ENCODE results near the gene NCCRP1.

The NCCRP1 gene

GRCh38 chr19:39163621-39164020, 33.1 kb upstream of the NCCRP1 start:
- in situ Hi-C loops (cut with MboI; ENCODE audit: low sequenced_read_pairs): no loop called here

- in situ Hi-C loops (cut with MboI; ENCODE audit: low sequenced_read_pairs): no loop called here
These were observed 32.5 kb upstream of the NCCRP1 start for GRCh38 chr19:39164289-39164688.

- in situ Hi-C loops (cut with MboI; ENCODE audit: low sequenced_read_pairs): no loop called here
These were observed 30.9 kb upstream of the NCCRP1 start for GRCh38 chr19:39165857-39166256.

GRCh38 chr19:39166571-39167391, 30.0 kb upstream of the NCCRP1 start:
- in situ Hi-C loops (cut with MboI; ENCODE audit: low sequenced_read_pairs): no loop called here

- in situ Hi-C loops (cut with MboI; ENCODE audit: low sequenced_read_pairs): no loop called here
These were observed 29.1 kb upstream of the NCCRP1 start for GRCh38 chr19:39167461-39168257.

- in situ Hi-C loops (cut with MboI; ENCODE audit: low sequenced_read_pairs): no loop called here
These were observed 28.3 kb upstream of the NCCRP1 start for GRCh38 chr19:39168258-39169142.

- in situ Hi-C loops (cut with MboI; ENCODE audit: low sequenced_read_pairs): no loop called here
These were observed 27.5 kb upstream of the NCCRP1 start for GRCh38 chr19:39169143-39169810.

- in situ Hi-C loops (cut with MboI; ENCODE audit: low sequenced_read_pairs): no loop called here
These were observed 26.2 kb upstream of the NCCRP1 start for GRCh38 chr19:39170386-39171231.

GRCh38 chr19:39171479-39172465, 25.0 kb upstream of the NCCRP1 start:
- in situ Hi-C loops (cut with MboI; ENCODE audit: low sequenced_read_pairs): no loop called here

GRCh38 chr19:39172700-39173501, 23.9 kb upstream of the NCCRP1 start:
- in situ Hi-C loops (cut with MboI; ENCODE audit: low sequenced_read_pairs): no loop called here

- in situ Hi-C loops (cut with MboI; ENCODE audit: low sequenced_read_pairs): no loop called here
These were observed 23.2 kb upstream of the NCCRP1 start for GRCh38 chr19:39173502-39173991.

- in situ Hi-C loops (cut with MboI; ENCODE audit: low sequenced_read_pairs): no loop called here
These were observed 22.6 kb upstream of the NCCRP1 start for GRCh38 chr19:39174142-39174541.

GRCh38 chr19:39174558-39175544, 21.9 kb upstream of the NCCRP1 start:
- in situ Hi-C loops (cut with MboI; ENCODE audit: low sequenced_read_pairs): no loop called here

- in situ Hi-C loops (cut with MboI; ENCODE audit: low sequenced_read_pairs): no loop called here
These were observed 21.2 kb upstream of the NCCRP1 start for GRCh38 chr19:39175564-39175963.

- in situ Hi-C loops (cut with MboI; ENCODE audit: low sequenced_read_pairs): no loop called here
These were observed 19.6 kb upstream of the NCCRP1 start for GRCh38 chr19:39177110-39177699.

GRCh38 chr19:39177736-39178135, 19.0 kb upstream of the NCCRP1 start:
- in situ Hi-C loops (cut with MboI; ENCODE audit: low sequenced_read_pairs): no loop called here
